Measurements from ENCODE around the gene G6PC1. TPM values are rescaled to one million over a fixed set of nuclear protein-coding genes. Genes with fewer than 3 reads are reported as not detected.

The G6PC1 gene
- total and polyA plus RNA-seq, 2 of the 13 experiments (the other 11 are each of a cell fraction or from before 2014, with no cell fraction given), result 1.7 to 37.9 TPM

GRCh38 chr17:42855048-42855596, 45.5 kb upstream of the G6PC1 start (continued):
- TF ChIP-seq ZNF772 (CRISPR knock-in tag; IDR thresholded peaks at IDR 0.05) (peak; percentile 56; the same call in 1 of the 2 replicates), ZNF224 (CRISPR knock-in tag; IDR thresholded peaks at IDR 0.05) (no peak), SOX6 (IDR thresholded peaks at IDR 0.05) (no peak), SOX6 (CRISPR knock-in tag; IDR thresholded peaks at IDR 0.05) (peak; percentile 82), ZNF780A (CRISPR knock-in tag; IDR thresholded peaks at IDR 0.05) (no peak), ZNF354B (CRISPR knock-in tag; IDR thresholded peaks at IDR 0.05) (no peak), E2F2 (CRISPR knock-in tag; IDR thresholded peaks at IDR 0.05; ENCODE audit: borderline replicate concordance) (no peak), ZC3H4 (CRISPR knock-in tag; IDR thresholded peaks at IDR 0.05; ENCODE audit: borderline replicate concordance) (no peak), BCL6 (CRISPR knock-in tag; IDR thresholded peaks at IDR 0.05) (peak; percentile 56), ZNF788 (CRISPR knock-in tag; IDR thresholded peaks at IDR 0.05; ENCODE audit: borderline replicate concordance) (peak; percentile 88; the same call in 1 of the 2 replicates), ZNF205 (CRISPR knock-in tag; IDR thresholded peaks at IDR 0.05) (0 out of 2 replicates have a peak, but pooled peaks have one; percentile 32), ZBTB42 (CRISPR knock-in tag; IDR thresholded peaks at IDR 0.05) (no peak), WIZ (CRISPR knock-in tag; IDR thresholded peaks at IDR 0.05) (no peak), ZNF652 (CRISPR knock-in tag; IDR thresholded peaks at IDR 0.05; ENCODE audit: borderline replicate concordance, low read depth) (0 out of 2 replicates have a peak, but pooled peaks have one; percentile 7), ZFP1 (CRISPR knock-in tag; IDR thresholded peaks at IDR 0.05) (0 out of 2 replicates have a peak, but pooled peaks have one; percentile 31), IRF9 (CRISPR knock-in tag; IDR thresholded peaks at IDR 0.05; ENCODE audit: borderline replicate concordance) (no peak), KIAA2018 (CRISPR knock-in tag; IDR thresholded peaks at IDR 0.05; ENCODE audit: borderline replicate concordance) (no peak), SP1 (IDR thresholded peaks at IDR 0.05) (no peak), SP1 (CRISPR knock-in tag; IDR thresholded peaks at IDR 0.05) (no peak), ZNF282 (IDR thresholded peaks at IDR 0.05; ENCODE audit: partially characterized antibody) (no peak), XBP1 (CRISPR knock-in tag; IDR thresholded peaks at IDR 0.05) (no peak)

Measured in HepG2 (cell line).